ENCODE measurements around the gene SPEF1. TPM values are rescaled to one million over a fixed set of nuclear protein-coding genes. Genes with fewer than 3 reads are reported as not detected.

SPEF1 gene
- total RNA-seq, 1 experiment from 2014 or later, result not detected

DNA sequence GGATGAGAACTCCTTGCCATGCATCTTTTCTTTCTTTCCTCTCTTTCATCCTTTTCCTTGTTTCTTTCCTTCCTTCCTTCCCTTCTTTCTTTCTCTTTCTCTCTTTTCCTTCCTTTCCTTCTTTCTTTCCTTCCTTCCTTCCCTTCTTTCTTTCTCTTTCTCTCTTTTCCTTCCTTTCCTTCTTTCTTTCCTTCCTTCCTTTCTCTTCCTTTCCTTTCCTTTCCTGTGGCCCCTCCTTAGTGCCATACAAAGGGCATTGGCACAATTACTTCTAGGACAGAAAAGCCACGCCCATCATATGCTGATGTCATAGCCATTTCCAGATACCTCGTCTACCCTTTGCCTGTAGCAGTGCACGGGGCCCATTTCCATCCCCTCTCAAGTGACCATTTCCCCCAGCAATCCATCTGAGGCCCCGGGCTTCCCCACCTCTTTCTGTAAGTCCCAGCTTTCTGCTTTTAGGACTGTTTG lies 7.5 kb upstream of the SPEF1 start:
- POLR2A ChIA-PET, result interaction anchor here (0.6 to 5.2 kb wide), 4 partner anchors 20 to 71 kb away, joined by 3 to 61 read pairs (median 4); partner anchors contain the start of gene ADISSP
- CTCF ChIA-PET, result interaction anchor here (0.5 to 12.0 kb wide), 12 partner anchors 9 to 384 kb away, joined by 3 to 231 read pairs (median 4); partner anchors contain the start of gene AP5S1
- TF ChIP-seq, protein P1, sequence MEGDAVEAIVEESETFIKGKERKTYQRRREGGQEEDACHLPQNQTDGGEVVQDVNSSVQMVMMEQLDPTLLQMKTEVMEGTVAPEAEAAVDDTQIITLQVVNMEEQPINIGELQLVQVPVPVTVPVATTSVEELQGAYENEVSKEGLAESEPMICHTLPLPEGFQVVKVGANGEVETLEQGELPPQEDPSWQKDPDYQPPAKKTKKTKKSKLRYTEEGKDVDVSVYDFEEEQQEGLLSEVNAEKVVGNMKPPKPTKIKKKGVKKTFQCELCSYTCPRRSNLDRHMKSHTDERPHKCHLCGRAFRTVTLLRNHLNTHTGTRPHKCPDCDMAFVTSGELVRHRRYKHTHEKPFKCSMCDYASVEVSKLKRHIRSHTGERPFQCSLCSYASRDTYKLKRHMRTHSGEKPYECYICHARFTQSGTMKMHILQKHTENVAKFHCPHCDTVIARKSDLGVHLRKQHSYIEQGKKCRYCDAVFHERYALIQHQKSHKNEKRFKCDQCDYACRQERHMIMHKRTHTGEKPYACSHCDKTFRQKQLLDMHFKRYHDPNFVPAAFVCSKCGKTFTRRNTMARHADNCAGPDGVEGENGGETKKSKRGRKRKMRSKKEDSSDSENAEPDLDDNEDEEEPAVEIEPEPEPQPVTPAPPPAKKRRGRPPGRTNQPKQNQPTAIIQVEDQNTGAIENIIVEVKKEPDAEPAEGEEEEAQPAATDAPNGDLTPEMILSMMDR (IDR thresholded peaks at IDR 0.05; ENCODE audit: unreplicated experiment), result no peak
- no peaks in the 10 kb centered on the region for H3K9me3 Mint-ChIP-seq (ENCODE audit: unreplicated experiment)
- H3K27ac Mint-ChIP-seq (ENCODE audit: low read depth, unreplicated experiment), result peak overlapping the region; percentile 25
- DNase-seq (ENCODE audit: unreplicated experiment), result no peak
- H3K4me3 Mint-ChIP-seq (ENCODE audit: unreplicated experiment), result no peak overlapping the region
- no peaks in the 10 kb centered on the region for H3K27me3 Mint-ChIP-seq (ENCODE audit: insufficient read depth, unreplicated experiment)
- H3K4me1 Mint-ChIP-seq (ENCODE audit: insufficient read depth, unreplicated experiment), result peaks cover 28% of the 10 kb centered on the region
- intact Hi-C loops (cut with micrococcal nuclease), result loop anchor here (10.0 kb wide), 1 partner anchor 286 kb away; no protein-coding TSS in a partner anchor
- H3K36me3 Mint-ChIP-seq (ENCODE audit: insufficient read depth, unreplicated experiment), result peaks cover 14% of the 10 kb centered on the region
- no TSS peak for BruUV-seq (replicated peaks)

DNA sequence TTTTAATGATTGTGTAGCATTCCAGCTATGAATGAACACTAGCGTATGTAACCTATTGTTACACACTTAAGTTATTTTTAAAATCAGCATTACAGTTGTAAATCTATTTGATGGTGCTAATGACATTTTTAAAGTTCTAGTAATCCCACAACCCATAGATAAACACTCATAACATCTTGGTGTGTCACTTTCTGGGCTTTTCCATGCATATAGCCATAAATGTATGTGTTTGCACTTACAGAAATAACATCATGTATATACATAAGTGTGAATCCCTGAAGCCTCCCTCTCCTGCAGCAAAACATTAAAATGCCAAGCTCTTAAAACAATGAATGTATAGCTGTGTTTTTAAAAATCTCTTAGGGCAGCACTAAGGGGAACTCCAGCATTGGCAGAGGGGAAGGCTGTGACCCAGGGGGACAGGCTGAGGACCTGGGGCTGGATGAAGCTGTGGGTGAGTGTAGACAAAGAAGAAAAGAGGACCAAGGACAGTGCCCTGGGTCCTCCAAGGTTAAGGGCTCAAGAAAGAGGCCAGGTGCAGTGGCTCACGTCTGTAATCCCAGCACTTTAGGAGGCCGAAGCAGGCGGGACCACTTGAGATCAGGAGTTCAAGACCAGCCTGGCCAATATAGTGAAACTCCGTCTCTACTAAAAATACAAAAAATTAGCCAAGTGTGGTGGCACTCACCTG lies 6.2 kb upstream of the SPEF1 start:
- BruUV-seq (replicated peaks), result no TSS peak
- intact Hi-C loops (cut with micrococcal nuclease), result loop anchor here (2.0 to 10.0 kb wide), 2 partner anchors 67 to 287 kb away; no protein-coding TSS in a partner anchor
- CTCF ChIA-PET, result interaction anchor here (0.6 to 12.0 kb wide), 21 partner anchors 8 to 291 kb away, joined by 3 to 231 read pairs (median 4); partner anchors contain the start of genes ADISSP, AP5S1 and CDC25B
- H3K4me1 Mint-ChIP-seq (ENCODE audit: insufficient read depth, unreplicated experiment), result peaks cover 33% of the 10 kb centered on the region
- no peak overlapping the region for H3K27ac Mint-ChIP-seq (ENCODE audit: low read depth, unreplicated experiment)
- no peaks in the 10 kb centered on the region for H3K9me3 Mint-ChIP-seq (ENCODE audit: unreplicated experiment)
- POLR2A ChIA-PET, result interaction anchor here (1.0 to 5.2 kb wide), 13 partner anchors 8 to 103 kb away, joined by 3 to 61 read pairs (median 5); partner anchors contain the start of genes ADISSP, CDC25B and MAVS
- no peak for DNase-seq (ENCODE audit: unreplicated experiment)
- TF ChIP-seq, protein P1 (IDR thresholded peaks at IDR 0.05; ENCODE audit: unreplicated experiment), result no peak
- H3K27me3 Mint-ChIP-seq (ENCODE audit: insufficient read depth, unreplicated experiment), result no peaks in the 10 kb centered on the region
- peak overlapping the region; percentile 76 for H3K4me3 Mint-ChIP-seq (ENCODE audit: unreplicated experiment)
- H3K36me3 Mint-ChIP-seq (ENCODE audit: insufficient read depth, unreplicated experiment), result peaks cover 21% of the 10 kb centered on the region

DNA sequence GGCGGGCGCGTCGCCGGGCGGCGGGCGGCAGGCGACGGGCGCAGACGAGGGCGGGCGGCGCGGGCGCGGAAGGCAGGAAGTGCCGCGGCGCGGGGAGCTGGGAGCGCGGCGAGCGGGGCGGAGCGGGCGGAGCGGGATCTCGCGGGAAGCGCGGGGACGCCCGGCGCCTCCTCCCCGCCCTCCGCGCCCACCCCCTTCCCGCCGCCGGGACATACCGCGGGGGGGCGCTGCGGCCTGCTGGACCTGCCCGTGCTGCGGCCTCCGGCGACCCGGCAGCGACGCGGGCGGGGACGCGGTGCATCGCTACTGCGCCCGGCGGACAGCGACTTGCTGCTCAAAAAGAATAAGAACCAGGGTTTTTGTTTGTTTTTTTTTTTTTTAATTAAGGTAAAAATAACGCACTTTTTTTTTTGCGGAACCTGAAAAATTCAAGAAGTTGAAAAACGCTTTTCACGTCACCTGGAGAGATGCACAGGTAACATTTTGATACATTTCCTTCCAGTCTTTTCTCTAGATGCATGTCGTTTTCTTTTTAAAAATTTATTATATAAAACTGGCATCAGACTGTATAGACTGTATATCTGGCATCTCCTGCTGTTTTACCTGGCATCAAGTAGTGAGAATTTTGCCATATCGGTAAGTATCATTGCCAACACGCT lies 5.5 kb upstream of the SPEF1 start, which contains the start of gene CENPB:
Gene CENPB, minus strand, starts transcription at position 76 of the 659 bp plus-strand sequence. CDS start 257 bp downstream, outside the sequence.
- H3K27ac Mint-ChIP-seq (ENCODE audit: low read depth, unreplicated experiment), result peak within 1 kb of the TSS; percentile 42
- no peaks in the 10 kb centered on the region for H3K27me3 Mint-ChIP-seq (ENCODE audit: insufficient read depth, unreplicated experiment)
- H3K4me1 Mint-ChIP-seq (ENCODE audit: insufficient read depth, unreplicated experiment), result peaks cover 33% of the 10 kb centered on the region
- no TSS peak for BruUV-seq (replicated peaks)
- CTCF ChIA-PET, result interaction anchor here (0.6 to 12.0 kb wide), 22 partner anchors 8 to 292 kb away, joined by 3 to 231 read pairs (median 4); partner anchors contain the start of genes ADISSP, AP5S1 and CDC25B
- H3K4me3 Mint-ChIP-seq (ENCODE audit: unreplicated experiment), result peak within 1 kb of the TSS; percentile 76
- peak; percentile 84 for DNase-seq (ENCODE audit: unreplicated experiment)
- POLR2A ChIA-PET, result interaction anchor here (0.5 to 5.2 kb wide), 20 partner anchors 9 to 548 kb away, joined by 3 to 61 read pairs (median 5); partner anchors contain the start of genes ADISSP, CDC25B and MAVS
- H3K9me3 Mint-ChIP-seq (ENCODE audit: unreplicated experiment), result no peaks in the 10 kb centered on the region
- H3K36me3 Mint-ChIP-seq (ENCODE audit: insufficient read depth, unreplicated experiment), result peaks cover 21% of the 10 kb centered on the region
- intact Hi-C loops (cut with micrococcal nuclease), result loop anchor here (1.0 to 10.0 kb wide), 3 partner anchors 34 to 288 kb away; partner anchors contain the start of gene AP5S1
- TF ChIP-seq, protein P1 (IDR thresholded peaks at IDR 0.05; ENCODE audit: unreplicated experiment), result peak; percentile 88

Measured in MCF 10A (cell line).